A673 (cell line): ENCODE measurements around the gene CFD. TPM values are rescaled to one million over a fixed set of nuclear protein-coding genes. Genes with fewer than 3 reads are reported as not detected.

Experiments
- BruUV-seq: library from RNA; stranded (reverse); fragments of 400-500 nt; replicated peaks from 2 replicates; lab custom pipeline; 2021; lab: Mats Ljungman, UMichigan
- CTCF ChIA-PET: fragments of 300-600 bp; sonication (Branson Sonifier 250); formaldehyde crosslinking; loops from one replicate; lab custom pipeline; 2022; ENCODE audit warnings: antibody characterized with exemption; lab: Charles Lee
- POLR2A ChIA-PET: fragments of 300-600 bp; sonication (Branson Sonifier 250); formaldehyde crosslinking; loops from one replicate; lab custom pipeline; 2022; ENCODE audit warnings: antibody characterized with exemption; ENCODE audit not compliant: low non-redundant PET; lab: Charles Lee
- DNase-seq: peaks from one replicate; pipeline ENCODE4 v3.0.0-alpha.2; 2015; ENCODE audit warnings: low spot score
- H3K27ac ChIP-seq: fragments of 200-600 bp; sonication (generic); 2 replicates; pipeline ENCODE4 v1.5.1; 2016; ENCODE audit warnings: mixed run types, low read depth, mild to moderate bottlenecking, mixed read lengths, antibody characterized with exemption, low read length; ENCODE audit not compliant: poor library complexity, severe bottlenecking
- H3K27me3 ChIP-seq: fragments of 200-600 bp; sonication (generic); replicated peaks from 2 replicates; pipeline ENCODE4 v1.6.1; 2017; ENCODE audit warnings: mixed run types, low read depth, mild to moderate bottlenecking, mixed read lengths, antibody characterized with exemption, low read length; ENCODE audit not compliant: insufficient read depth, poor library complexity
- H3K36me3 ChIP-seq: fragments of 200-600 bp; sonication (generic); 2 replicates; pipeline ENCODE4 v1.6.1; 2016; ENCODE audit warnings: mixed run types, mild to moderate bottlenecking, mixed read lengths, antibody characterized with exemption, low read length; ENCODE audit not compliant: insufficient read depth, poor library complexity, severe bottlenecking
- H3K4me1 ChIP-seq: fragments of 200-600 bp; sonication (generic); 2 replicates; pipeline ENCODE4 v1.6.1; 2017; ENCODE audit warnings: mixed run types, mild to moderate bottlenecking, mixed read lengths, antibody characterized with exemption, low read length; ENCODE audit not compliant: insufficient read depth, poor library complexity, severe bottlenecking
- H3K4me3 ChIP-seq: fragments of 200-600 bp; sonication (generic); 2 replicates; pipeline ENCODE4 v1.5.1; 2016; ENCODE audit warnings: low read depth, mixed run types, mild to moderate bottlenecking, mixed read lengths, low read length; ENCODE audit not compliant: poor library complexity, severe bottlenecking
- H3K9me3 ChIP-seq: fragments of 200-600 bp; sonication (generic); 2 replicates; pipeline ENCODE4 v1.6.1; 2016; ENCODE audit warnings: mixed run types, low read depth, mild to moderate bottlenecking, mixed read lengths, antibody characterized with exemption, low read length; ENCODE audit not compliant: poor library complexity, severe bottlenecking
- CTCF ChIP-seq: fragments of 300-800, 200-600 bp; sonication (generic); conservative IDR thresholded peaks from 2 replicates; pipeline ENCODE4 v1.5.1; 2017; ENCODE audit warnings: low read depth, mild to moderate bottlenecking, antibody characterized with exemption, low read length, moderate library complexity, mixed read lengths
- EZH2 ChIP-seq: fragments of 200-600 bp; sonication (generic); IDR thresholded peaks from 2 replicates; pipeline ENCODE4 v1.6.1; 2017; ENCODE audit warnings: borderline replicate concordance, low read depth, mild to moderate bottlenecking, mixed read lengths, antibody characterized with exemption, low read length; ENCODE audit not compliant: poor library complexity, severe bottlenecking
- intact Hi-C: fragments of 100-400 bp; cut with micrococcal nuclease; formaldehyde crosslinking; loops from one replicate; pipeline ENCODE4 v1.10.0; 2022; ENCODE audit not compliant: unreplicated experiment
- total RNA-seq: library from RNA; stranded (reverse); gene quantifications from 2 replicates; pipeline ENCODE4 v1.2.3, GENCODE V29; 2021

The CFD gene
- total RNA-seq, 1 experiment from 2014 or later = 1.1 TPM

DNA sequence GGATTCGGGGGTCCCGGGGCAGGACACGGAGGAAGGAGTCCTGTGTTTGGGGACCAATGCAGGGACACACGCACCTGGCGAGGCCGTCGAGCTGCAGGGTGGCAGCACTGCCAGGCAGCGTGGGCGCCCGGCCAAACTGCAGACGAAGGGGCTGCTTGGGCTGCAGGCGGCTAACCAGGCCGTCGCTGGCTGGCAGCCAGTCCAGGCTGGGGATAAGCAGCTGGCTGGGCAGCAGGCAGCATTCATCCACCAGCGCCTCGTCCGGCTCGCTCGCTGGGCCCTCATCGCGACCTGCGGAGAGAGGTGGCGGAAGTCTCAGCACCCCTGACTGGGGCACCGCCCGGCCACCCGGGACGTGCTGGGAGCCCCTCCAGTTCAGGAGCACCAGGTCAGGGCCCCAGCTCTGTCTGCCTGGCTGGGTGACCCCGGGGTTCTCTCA is 11.5 kb downstream of the CFD start:
- Histone ChIP-seq H3K27ac (peak overlapping the region; percentile 61), H3K9me3 (no peaks in the 10 kb centered on the region), H3K4me1 (peaks cover 61% of the 10 kb centered on the region), H3K36me3 (peaks cover 32% of the 10 kb centered on the region), H3K4me3 (no peak overlapping the region), H3K27me3 (no peaks in the 10 kb centered on the region)
- ChIA-PET POLR2A (interaction anchor here (0.6 kb wide), 1 partner anchor 28 kb away, joined by 3 read pairs; no protein-coding TSS in a partner anchor), CTCF (no interaction called here)
- no TSS peak for BruUV-seq
- TF ChIP-seq CTCF (no peak), EZH2 (no peak)
- peak; percentile 56 for DNase-seq
- intact Hi-C loops = no loop called here

- ChIA-PET CTCF (no interaction called here), POLR2A (interaction anchor here (0.5 to 0.7 kb wide), 3 partner anchors 29 to 398 kb away, joined by 3 to 12 read pairs (median 7); no protein-coding TSS in a partner anchor)
- Histone ChIP-seq H3K27ac (peak overlapping the region; percentile 77), H3K9me3 (no peaks in the 10 kb centered on the region), H3K4me1 (peaks cover 61% of the 10 kb centered on the region), H3K36me3 (peaks cover 32% of the 10 kb centered on the region), H3K4me3 (no peak overlapping the region), H3K27me3 (no peaks in the 10 kb centered on the region)
- no TSS peak for BruUV-seq
- no peak for DNase-seq
- intact Hi-C loops = no loop called here
- no peak for TF ChIP-seq EZH2
- no peak for TF ChIP-seq CTCF
These were observed 12.2 kb downstream of the CFD start for GRCh38 chr19:871446-872265.

- intact Hi-C loops = no loop called here
- POLR2A ChIA-PET = interaction anchor here (0.5 to 0.7 kb wide), 2 partner anchors 165 to 397 kb away, joined by 7 to 12 read pairs; no protein-coding TSS in a partner anchor
- Histone ChIP-seq H3K9me3 (no peaks in the 10 kb centered on the region), H3K27ac (peak overlapping the region; percentile 77), H3K27me3 (no peaks in the 10 kb centered on the region), H3K4me3 (no peak overlapping the region), H3K36me3 (peaks cover 32% of the 10 kb centered on the region), H3K4me1 (peaks cover 55% of the 10 kb centered on the region)
- no TSS peak for BruUV-seq
- TF ChIP-seq CTCF = no peak
- no peak for TF ChIP-seq EZH2
- DNase-seq = peak; percentile 93
- CTCF ChIA-PET = no interaction called here
These were observed 12.9 kb downstream of the CFD start for GRCh38 chr19:872266-872951.
